ENCODE data around the gene GOLT1A. TPM values are rescaled to one million over a fixed set of nuclear protein-coding genes. Genes with fewer than 3 reads are reported as not detected.

The GOLT1A gene
- total RNA-seq, 4 donors from 2014 or later = not detected

GRCh38 chr1:204254031-204254661, 40.4 kb upstream of the GOLT1A start:
- ATAC-seq (ENCODE audit: low FRiP score) = peak; percentile 39
- no peak for DNase-seq (ENCODE audit: low spot score)
- no peak for TF ChIP-seq CTCF (IDR thresholded peaks at IDR 0.05)

DNA sequence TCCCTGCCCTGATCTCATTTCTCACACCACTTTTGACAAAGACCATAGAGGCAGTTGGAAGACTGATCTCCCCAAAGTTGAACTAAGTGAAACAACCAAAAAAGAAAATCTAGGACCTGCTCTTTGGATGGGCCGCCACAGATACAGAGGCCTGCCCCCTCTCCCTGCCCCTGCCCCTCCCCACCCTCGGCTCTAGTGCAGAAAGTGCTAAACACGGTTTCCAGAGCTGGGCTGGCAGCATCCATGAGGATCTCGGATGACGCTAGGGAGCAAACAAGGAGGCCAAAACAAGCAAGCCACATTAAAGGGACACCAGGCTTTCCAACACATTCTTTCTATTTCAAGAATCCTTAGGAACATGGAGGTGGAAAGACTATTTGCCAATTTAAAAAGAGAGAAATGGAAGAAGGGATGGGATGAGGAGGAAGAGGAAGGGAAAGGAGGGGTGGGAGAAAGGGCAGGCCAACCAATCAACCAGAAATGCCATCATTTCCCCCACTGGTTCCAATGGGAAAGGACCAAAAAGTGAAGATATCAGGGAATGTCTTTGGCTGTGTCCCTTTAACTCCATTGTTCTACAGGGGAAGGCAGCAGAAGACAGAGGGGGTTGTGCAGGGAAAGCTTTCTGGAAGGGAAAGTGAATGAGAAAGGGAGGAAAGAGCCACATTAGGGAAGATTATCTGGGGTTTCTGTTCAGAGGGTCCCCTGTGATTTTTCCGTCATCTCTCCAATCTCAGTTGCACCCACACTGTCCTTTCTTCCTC, 38.3 kb upstream of the GOLT1A start:
- DNase-seq (ENCODE audit: low spot score) (no peak), ATAC-seq (ENCODE audit: low FRiP score) (no peak)
- no peak for TF ChIP-seq CTCF (IDR thresholded peaks at IDR 0.05)

GRCh38 chr1:204251286-204251685, 37.5 kb upstream of the GOLT1A start:
- DNase-seq (ENCODE audit: low spot score) (no peak), ATAC-seq (ENCODE audit: low FRiP score) (no peak)
- TF ChIP-seq CTCF (IDR thresholded peaks at IDR 0.05) = no peak

DNA sequence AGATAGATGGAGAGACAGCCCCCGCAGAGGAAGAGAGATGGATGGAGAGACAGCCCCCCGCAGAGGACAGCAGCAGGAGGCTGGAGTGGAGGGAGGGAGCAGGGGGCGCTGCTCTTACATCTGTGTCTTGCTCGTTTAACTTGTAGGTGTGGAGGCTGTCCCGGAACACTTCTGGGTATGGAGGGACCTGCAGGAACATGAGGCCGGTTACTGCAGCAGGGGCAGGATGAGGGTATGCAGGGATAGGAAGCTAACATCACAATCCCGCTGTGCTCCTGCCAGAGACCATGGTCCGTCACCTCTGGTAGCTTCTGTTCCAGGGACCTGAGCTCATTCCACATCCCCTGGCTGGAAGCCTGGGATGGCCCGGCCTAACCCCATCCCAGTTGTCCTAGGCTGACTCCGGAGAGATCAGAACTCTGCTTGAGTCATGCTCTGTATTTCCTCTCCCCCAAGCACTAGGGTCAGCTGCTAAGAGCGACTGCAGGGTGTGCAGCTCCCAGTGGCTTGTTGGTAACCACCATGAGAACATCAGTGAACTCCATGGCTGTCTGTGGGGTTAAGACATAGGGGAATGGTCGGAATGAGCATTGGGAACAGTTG, 36.7 kb upstream of the GOLT1A start:
- ATAC-seq (ENCODE audit: low FRiP score) (no peak), DNase-seq (ENCODE audit: low spot score) (no peak)
- TF ChIP-seq CTCF (IDR thresholded peaks at IDR 0.05) = no peak

GRCh38 chr1:204249736-204250427, 36.1 kb upstream of the GOLT1A start:
- ATAC-seq (ENCODE audit: low FRiP score) = no peak
- TF ChIP-seq CTCF (IDR thresholded peaks at IDR 0.05) = no peak
- DNase-seq (ENCODE audit: low spot score) = no peak

GRCh38 chr1:204248954-204249353, 35.2 kb upstream of the GOLT1A start:
- ATAC-seq (ENCODE audit: low FRiP score) = no peak
- no peak for DNase-seq (ENCODE audit: low spot score)
- TF ChIP-seq CTCF (IDR thresholded peaks at IDR 0.05) = no peak
